Right renal cortex interstitium (tissue), 3 donors: ENCODE measurements around the gene ROBO4. TPM values are rescaled to one million over a fixed set of nuclear protein-coding genes. Genes with fewer than 3 reads are reported as not detected.

ENCODE experiments used
- DNase-seq, 3 donors: peaks; one replicate each; pipeline ENCODE4 v3.0.0-alpha.2; 2013; ENCODE audit warnings: low read depth in 3 of 3, low spot score in 2 of 3
- polyA plus RNA-seq, 3 donors: library from polyadenylated mRNA; unstranded; fragments of 120-200 nt; gene quantifications; one replicate each; pipeline ENCODE4 v1.2.1, GENCODE V29; 2013; ENCODE audit not compliant: insufficient read length in 3 of 3

The ROBO4 gene
- polyA plus RNA-seq, 3 donors, result 16.0 to 17.2 (median 16.1) TPM

DNA sequence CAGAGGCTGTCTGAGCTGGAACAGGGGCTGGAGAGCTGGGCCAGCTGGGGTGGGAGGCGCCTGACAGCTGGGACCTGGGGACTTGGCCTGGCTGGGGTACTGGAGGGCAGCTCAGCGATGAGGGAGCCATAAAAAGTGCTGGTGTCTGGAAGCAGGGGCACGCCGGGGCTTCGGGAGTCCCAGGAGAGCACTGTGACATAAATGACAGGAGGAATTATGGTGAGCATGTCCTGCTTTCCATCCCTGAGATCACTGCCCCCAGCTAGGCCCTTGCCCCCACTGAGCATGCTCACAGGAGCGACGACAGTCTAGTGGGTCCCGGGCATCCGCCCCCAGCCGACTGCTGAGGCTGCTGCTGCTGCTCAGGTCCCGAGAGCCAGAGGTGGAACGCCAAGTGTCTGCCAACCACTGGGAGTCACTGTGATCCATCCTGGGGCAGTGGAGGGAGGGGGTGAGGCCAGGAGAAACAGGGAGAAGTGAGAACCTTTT, 6.2 kb downstream of the ROBO4 start:
- no peak for DNase-seq

DNA sequence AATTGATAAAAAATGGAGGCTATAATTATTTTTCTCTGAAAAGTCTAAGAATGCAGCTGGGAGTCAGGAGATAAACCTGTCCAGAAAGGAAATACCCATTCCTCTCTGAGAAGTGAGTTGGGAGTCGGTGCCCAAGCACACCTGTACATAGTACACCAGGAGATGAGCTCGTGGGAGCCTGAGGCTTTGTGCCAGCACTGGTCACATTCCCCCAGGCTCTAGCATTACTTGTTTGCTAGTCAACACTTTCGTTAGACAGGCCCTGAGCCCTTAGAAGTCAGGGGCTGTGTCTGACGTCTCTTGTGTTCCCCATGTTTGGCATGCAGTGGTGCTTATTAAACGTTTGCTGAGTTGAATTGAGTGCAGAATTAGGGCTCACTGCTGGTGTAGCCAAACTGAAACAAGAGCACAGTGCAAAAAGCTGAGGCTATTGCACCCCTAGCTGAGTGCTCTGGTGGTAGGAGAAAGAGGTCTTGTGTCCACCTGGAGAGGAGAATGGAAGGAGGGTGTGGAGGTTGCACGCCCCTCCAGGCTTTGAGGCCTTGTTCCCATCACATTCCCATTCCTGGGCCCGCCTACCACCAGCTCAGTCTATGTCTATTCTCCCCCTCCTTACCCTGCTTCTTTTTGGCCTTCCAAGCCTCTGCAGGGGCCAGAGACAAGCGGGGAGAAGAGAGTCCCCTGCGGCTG, 6.8 kb downstream of the ROBO4 start:
- no peak for DNase-seq

DNA sequence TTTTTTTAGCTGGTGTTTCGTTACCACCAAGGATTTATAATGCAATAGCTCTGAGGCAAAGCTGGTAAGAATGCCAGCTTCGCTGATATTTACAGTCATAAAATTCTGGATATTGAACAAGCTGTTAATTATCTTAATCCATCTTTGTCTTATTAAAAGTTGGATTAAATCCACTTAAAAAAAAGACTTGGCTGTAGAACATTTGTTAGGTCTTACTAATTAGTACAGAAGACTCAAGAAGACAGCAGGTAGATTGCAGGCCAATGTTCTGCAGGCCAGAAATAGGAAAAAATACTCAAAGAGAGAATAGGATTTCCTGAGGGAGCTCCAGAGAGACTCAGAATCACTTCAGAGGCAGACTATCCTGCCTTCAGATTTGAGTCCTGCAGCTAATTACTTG, 7.5 kb downstream of the ROBO4 start:
- DNase-seq, result no peak

DNA sequence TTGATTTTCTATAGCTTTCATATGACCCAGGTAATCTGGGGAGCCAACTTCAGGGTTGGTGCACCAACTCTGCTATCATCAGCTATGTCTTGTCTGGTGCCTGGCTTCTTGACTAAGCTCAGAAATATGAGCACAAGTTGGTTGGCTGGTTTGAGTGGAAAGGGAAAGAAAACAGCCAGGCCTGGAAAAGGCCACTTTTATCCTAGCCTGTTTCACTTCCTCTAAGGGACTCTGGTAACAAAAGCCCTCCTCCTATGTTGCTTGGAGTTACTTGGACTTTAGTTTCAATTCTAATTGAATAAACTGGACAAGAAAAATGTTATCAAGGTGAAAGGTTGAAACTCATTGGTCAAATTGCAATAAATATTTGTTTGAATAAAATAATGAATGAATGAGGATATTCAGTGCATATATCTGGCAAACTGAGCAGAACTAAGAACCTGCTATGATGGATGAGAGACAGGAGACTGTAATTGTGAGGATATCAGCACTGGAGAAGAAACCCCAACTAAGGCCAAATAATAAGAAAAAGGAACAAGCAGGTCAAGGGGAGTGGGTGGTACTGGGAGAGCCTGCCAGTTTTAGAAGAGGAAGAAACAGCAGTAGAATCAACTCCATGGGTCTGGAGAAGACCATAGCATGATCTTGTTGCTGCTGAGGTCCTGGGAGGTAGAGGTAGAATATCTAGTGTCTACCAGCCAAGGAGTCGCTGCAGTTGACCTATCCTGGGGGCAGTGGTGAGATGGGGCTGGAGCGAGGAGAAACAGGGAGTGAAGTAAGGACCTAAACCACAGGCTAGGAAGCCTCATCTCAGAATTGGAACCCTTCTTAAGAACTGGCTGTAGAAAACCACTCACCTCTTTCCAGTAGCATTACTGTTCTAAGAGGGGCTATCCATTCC, 8.2 kb downstream of the ROBO4 start:
- no peak for DNase-seq

DNA sequence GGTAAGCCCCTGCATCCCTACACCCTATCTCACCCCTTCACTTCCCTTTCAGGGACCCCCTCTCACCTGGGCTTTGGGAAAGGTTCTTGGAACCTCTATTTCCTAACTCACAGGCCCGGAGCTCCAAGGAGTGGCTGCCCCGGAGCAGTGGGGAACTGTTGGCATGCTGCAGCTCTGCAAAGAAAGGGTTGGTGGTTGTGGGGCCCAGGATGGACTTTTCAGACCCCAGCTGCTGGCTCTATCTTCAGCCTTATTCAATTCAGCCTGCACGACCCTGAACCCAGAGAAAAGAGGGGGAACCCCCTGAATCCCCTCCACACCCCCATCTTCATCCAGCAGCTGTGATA, 10.0 kb downstream of the ROBO4 start:
- DNase-seq, result no peak

DNA sequence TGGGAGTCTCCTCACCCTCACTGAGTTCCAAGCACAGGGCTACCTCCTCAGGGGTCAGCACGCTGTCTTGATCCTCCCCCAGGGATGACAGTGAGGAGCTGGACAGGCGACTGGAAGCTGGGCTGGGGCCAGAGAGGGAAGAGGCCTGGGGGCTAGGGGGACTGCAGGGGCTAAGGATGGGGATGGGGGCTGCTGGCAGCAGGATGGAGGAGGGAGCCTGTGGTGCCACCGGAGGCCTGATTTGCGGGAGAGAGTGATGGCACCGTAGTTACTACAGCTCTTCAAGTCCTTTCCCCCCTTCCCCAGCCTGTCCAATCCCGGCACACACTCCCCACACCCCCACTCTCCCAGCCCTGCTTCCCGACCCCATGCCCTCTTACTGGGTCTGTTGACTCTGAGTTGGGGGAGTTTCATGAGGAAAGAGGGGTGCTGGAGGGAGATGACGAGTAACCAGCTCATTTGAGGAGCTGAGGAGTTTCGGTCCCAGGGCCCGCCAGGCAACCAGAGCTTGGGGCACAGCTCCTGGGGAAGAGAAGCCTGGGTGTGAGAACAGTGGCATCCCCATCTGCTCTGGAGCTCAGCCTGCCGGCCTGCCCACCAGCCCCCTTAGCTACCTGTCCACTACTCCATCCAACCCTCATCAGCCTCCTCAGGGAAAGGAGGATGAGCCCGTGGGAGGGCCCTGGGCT, 10.5 kb downstream of the ROBO4 start:
- DNase-seq, result no peak

DNA sequence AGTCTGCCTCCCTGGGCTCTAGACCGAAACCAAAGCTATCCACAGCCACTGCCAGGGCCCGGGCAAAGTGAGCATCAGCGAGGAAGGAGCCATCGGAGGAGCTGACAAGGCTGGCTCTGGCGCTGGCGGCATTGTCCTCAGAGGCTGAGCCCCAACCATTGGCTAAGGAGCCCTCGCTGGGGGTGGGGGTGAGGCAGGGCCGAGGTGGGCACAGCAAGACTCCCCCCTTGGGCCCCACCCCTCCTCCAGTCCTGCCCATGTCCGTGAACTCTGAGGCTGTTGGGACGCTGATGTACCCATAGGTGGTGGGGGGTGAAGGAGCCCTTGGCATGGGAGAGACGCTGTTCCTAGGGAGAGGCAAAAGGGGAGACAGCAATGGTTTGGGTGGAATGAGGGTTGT, 11.2 kb downstream of the ROBO4 start:
- DNase-seq, result no peak

DNA sequence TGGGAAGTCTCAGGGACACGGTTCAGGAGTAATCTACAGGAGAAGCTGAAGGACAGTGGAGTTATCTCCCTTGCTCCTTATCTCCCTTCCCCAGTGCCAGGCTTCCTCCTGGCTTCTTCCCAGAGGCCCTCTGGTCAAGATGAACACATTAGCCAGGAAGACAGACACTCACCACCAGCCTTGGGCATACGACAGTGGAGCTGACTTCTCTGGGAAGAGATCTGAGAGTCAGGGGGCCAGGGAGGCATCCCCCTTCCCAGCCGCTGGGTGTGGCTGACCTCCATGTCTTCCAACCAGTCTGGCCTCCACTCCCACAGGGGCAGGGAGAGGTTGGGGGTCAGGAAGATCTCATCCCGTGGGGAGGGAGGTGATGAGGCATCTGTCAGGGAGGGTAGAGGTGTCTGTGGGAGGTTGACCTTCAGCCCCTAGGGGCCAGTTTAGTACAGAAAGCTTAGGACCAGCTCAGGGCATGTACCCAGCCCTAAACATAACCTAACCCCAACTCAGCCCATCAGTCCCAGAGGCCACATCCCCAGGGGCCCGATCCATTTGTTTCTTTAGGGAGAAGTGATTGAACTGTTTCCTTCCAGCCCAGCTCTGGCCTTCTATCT, 12.7 kb downstream of the ROBO4 start:
- no peak for DNase-seq

DNA sequence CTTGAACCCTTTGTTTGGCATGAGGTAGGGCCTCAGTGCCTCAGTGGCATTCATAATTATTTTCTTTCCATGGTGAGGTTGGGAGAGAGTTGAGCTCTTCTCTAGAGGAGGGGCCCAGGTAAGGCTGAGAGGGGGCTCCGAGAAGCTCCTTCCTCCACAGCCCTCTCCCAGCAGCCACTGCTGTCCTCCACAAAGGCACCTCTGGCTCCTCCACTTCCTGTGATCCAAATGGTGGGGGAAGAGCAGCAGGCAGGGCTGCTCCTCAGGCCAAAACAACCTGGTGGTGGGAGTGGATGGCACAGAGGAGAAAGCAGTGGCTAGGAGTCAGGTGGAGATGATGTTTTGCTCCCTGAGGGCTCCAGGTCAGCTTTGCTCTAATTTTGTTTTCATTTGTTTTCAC, 13.3 kb downstream of the ROBO4 start:
- no peak for DNase-seq

DNA sequence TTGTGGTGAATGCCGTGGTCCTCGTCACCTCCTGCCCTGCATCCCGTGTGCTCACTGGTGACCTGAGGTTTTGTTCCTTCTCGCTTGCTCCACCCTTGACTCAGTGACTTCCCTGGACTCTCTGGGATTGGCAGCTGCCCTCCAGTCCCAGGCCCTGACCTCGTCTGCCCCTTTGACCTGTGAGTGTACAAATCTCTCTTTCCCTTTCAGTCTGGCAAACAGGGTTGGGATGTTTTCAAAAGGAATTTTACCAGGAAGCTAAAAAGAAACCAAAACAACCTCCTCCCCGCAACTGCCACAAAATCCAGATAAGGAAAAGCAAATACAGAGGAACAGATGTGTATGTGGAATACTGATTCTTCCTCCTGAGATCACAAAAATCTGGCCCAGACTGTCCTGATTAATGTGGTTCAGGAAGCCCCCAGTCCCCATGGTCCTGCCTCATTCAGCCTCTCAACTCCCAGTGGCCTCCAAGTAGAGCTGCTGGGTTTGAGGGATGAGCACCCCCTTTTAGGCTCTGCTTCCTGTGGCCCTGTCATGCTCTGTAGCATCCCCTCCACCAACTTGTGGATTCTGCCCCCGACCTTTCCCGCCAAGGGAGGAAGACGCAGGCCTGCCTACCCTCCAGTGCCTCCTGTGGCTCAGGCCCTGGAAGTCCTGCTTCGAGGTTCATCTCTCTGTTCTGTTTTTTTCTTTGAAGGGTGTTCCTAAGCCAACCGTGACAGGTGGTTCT, 15.2 kb downstream of the ROBO4 start:
- no peak for DNase-seq

DNA sequence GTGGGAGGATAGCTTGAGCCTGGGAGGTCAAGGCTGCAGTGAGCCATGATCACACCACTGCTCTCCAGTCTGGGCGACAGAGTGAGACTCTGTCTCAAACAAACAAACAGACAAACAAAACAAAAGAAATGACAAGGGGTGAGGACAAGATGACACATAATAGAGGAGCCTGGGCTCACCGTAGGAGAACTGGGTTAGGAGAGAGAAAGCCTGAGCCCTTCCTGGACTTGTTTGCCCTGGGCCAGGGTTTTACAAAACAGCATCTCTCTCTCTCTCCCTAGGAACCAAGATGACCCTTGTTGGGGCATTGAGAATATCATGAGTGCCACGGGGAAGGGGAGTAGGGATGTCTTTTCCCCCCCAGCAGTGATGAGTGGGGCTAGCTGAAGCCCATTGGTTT, 16.7 kb downstream of the ROBO4 start:
- DNase-seq, result no peak

DNA sequence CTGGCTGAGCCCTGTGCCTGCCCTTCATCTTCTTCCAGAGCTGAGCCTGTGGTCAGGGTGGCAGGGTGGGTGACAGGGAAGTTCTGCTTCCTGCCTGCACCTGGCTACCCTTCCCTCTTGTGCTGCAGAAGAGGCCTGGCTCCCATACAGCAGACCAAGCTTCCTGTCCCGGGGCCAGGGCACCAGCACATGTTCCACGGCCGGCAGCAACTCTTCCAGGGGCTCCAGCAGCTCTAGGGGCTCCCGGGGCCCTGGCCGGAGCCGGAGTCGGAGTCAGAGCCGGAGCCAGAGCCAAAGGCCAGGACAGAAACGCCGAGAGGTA, 17.4 kb downstream of the ROBO4 start:
- DNase-seq, result no peak

DNA sequence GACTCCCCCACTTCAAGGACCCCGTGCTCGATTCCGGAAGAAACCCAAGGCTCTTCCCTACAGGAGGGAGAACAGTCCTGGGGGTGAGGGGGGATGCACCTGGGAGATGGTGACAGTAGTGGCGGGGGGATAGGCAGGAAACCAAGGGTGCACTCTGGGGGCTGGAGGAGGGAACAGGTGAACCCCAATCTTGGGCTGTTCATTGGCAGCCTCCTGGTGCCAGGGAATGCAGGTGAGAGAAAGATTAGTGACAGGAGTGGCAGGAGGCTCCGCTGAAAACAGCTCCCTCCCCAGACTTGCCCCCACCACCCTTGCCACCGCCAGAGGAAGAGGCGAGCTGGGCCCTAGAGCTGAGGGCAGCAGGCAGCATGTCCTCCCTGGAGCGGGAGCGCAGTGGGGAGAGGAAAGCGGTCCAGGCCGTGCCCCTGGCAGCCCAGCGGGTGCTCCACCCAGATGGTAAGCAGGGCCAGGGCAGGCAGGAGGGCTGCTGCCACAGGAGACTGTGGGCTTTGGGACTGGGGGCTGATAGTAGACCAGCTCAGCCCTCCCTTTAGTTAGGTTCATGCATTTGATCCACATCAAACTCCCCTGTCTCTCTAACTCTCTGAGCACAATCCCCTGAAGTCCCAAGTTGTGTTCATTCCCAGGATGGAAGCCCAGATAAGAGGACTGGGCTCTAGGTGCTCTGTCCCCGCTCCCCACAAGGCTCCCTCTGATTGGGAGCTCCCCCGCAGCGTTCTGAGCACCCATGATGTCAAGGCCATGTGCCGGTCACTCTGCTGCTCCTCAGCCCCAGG, 18.0 kb downstream of the ROBO4 start:
- DNase-seq, result no peak

DNA sequence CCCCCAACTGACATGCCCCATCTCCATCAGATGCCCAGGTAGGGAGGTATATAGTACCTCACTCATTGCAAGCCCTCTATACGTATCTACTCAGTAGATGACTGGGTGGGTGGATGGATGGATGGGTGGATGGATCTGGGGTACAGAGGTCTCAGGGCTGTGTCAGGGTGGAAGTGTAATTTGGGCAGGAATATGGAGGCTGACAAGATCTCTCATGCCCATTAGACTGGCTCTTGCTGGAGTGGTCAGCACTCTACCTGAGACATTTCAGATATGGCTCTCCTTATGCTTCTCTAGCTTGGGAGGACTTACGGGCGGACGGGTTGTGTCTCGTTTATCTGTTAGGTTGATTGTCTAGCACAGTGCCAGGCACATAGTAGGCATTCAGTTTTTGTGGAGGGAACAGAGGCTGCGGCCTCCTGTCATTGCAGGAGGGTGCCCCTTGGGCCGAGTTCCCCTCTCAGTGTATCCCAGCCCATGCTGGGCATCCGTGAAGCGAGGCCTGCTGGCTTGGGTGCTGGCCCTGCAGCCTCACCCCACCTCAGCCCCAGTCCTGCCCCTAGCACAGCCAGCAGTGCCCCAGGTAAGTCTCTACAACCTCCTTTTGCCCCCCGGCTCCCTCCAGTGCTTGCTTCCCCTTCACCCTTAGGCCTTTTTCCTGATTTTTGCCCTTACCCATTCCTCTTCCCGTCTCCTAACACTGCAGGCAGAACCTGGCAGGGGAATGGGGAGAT, 18.7 kb downstream of the ROBO4 start:
- no peak for DNase-seq

DNA sequence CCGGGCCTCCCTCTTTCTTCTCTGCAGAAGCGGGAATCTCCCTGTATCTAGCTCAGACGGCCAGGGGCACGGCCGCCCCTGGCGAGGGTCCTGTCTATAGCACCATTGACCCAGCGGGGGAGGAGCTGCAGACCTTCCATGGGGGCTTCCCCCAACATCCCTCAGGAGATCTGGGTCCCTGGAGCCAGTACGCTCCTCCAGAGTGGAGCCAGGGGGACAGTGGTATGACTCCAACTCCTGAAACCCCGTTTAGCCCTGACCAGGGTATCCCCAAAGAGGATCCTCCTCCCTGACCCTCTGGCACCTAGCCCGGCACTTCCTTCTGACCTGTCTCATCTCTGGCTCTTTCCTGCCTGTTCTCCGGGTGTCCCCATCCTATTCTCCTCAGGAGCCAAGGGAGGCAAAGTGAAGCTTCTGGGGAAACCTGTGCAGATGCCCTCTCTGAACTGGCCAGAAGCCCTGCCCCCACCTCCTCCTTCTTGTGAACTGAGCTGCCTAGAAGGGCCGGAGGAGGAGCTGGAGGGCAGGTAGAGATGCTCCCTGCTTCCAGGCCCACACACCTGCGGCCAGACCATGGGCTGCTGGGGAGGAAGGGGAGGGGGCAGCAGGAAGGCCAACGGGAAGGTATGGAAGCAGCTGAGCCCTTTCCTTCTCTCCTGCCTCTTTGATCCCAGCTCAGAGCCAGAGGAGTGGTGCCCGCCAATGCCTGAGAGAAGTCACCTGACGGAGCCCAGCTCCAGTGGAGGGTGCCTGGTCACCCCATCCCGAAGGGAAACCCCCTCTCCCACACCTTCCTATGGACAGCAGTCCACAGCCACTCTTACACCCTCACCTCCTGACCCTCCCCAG, 19.5 kb downstream of the ROBO4 start:
- DNase-seq, result no peak

DNA sequence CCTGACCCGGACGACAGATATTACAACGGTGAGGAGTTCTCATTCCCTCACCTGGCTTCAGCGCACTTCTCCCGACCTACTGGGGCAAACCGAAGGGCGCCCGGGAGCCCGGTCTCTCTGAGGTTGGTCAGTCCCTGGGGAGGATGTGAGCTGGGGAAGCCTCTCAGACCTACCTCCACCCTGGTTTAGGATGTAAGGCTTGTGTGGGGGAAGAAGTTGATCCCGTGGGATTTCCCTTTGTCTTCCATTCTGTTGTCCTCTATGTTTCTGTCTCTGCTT, 20.1 kb downstream of the ROBO4 start:
- DNase-seq, result no peak

DNA sequence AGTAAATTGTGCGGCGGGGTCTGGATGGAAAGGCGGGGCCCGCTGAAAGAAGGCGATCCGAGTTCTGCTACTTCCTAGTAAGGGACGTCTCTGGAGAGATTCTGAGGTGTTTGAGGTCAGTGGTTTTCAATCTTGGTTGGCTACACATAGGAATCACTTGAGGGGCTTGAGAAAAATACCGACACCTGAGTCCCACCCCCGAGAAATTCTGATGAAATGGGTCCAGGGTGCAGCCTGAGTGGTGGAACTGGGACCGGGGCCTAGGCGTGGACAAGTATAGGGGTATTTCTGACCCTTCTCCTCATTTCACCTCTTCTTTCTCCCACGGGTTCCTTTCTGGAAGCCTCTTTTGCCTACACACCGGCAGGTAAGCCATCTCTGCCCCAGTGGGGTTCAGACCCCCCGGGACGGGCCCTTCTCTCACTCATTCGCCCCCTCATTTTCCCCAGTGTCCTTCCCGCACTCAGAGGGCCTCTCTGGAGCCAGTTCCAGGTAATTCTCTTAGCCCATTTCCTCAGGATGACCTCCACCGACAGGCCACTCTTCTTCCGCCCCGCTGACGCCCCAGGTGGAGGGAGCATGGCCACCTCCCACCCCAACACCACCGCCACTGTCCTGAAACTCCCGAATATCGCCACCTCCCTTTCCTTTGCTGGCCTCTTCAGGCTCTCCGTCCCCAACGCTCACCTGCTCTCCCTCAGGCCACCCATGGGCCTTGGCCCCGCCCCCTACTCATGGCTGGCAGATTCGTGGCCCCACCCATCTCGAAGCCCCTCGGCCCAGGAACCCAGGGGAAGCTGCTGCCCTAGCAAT, 20.6 kb downstream of the ROBO4 start:
- DNase-seq, result no peak
